HG02870 (cell line): ENCODE data around the gene DELE1.

ENCODE experiments used
- ATAC-seq: cut with Tn5 transposase; IDR thresholded peaks from one replicate; pipeline ENCODE4 v1.9.1; 2021; ENCODE audit warnings: mild to moderate bottlenecking, moderate library complexity; ENCODE audit not compliant: unreplicated experiment

The DELE1 gene

GRCh38 chr5:141954194-141954593 lies 30.5 kb downstream of the DELE1 start:
- ATAC-seq, result no peak

GRCh38 chr5:141957367-141957996 lies 33.8 kb downstream of the DELE1 start:
- no peak for ATAC-seq

GRCh38 chr5:141958113-141958512 lies 34.4 kb downstream of the DELE1 start, which contains the start of gene PCDH12:
TSS of gene PCDH12 (minus strand) at chr5:141958202. CDS start at chr5:141957851, 351 bp downstream.
- ATAC-seq, result no peak

- no peak for ATAC-seq
Observed at GRCh38 chr5:141958546-141959172, 35.0 kb downstream of the DELE1 start.

GRCh38 chr5:141960018-141960417 lies 36.3 kb downstream of the DELE1 start:
- no peak for ATAC-seq

- peak; percentile 91 for ATAC-seq
Observed at GRCh38 chr5:141960449-141961323, 37.0 kb downstream of the DELE1 start.

- no peak for ATAC-seq
Observed at GRCh38 chr5:141961466-141961865, 37.8 kb downstream of the DELE1 start.

GRCh38 chr5:141963701-141964100 lies 40.0 kb downstream of the DELE1 start:
- ATAC-seq, result no peak

GRCh38 chr5:141965071-141965470 lies 41.4 kb downstream of the DELE1 start:
- ATAC-seq, result no peak

- no peak for ATAC-seq
Observed at GRCh38 chr5:141966275-141966962, 42.7 kb downstream of the DELE1 start.

GRCh38 chr5:141966963-141967333 lies 43.3 kb downstream of the DELE1 start:
- no peak for ATAC-seq

- peak; percentile 90 for ATAC-seq
Observed at GRCh38 chr5:141968914-141969608, 45.4 kb downstream of the DELE1 start, which contains the start of gene RNF14. TSS of gene RNF14 (plus strand) at chr5:141969105. CDS start at chr5:141973589, 4,484 bp downstream.

GRCh38 chr5:141969783-141970771 lies 46.4 kb downstream of the DELE1 start:
- peak; percentile 42 for ATAC-seq

- no peak for ATAC-seq
Observed at GRCh38 chr5:141973871-141974595, 50.4 kb downstream of the DELE1 start.

- ATAC-seq, result no peak
Observed at GRCh38 chr5:141976176-141976575, 52.5 kb downstream of the DELE1 start.

GRCh38 chr5:141978389-141978788 lies 54.7 kb downstream of the DELE1 start:
- no peak for ATAC-seq

GRCh38 chr5:141982626-141983025 lies 59.0 kb downstream of the DELE1 start:
- no peak for ATAC-seq

- ATAC-seq, result no peak
Observed at GRCh38 chr5:141986072-141986471, 62.4 kb downstream of the DELE1 start.

- ATAC-seq, result no peak
Observed at GRCh38 chr5:141989720-141990119, 66.0 kb downstream of the DELE1 start.
